ENCODE measurements around the gene KCNQ1. TPM values are rescaled to one million over a fixed set of nuclear protein-coding genes. Genes with fewer than 3 reads are reported as not detected.

The KCNQ1 gene
- total and polyA plus RNA-seq, 2 of the 13 experiments (the other 11 are each of a cell fraction or from before 2014, with no cell fraction given) = 0.02 to 0.08 TPM

GRCh38 chr11:2732261-2732939, 287.6 kb downstream of the KCNQ1 start (continued):
- TF ChIP-seq, protein P1, sequence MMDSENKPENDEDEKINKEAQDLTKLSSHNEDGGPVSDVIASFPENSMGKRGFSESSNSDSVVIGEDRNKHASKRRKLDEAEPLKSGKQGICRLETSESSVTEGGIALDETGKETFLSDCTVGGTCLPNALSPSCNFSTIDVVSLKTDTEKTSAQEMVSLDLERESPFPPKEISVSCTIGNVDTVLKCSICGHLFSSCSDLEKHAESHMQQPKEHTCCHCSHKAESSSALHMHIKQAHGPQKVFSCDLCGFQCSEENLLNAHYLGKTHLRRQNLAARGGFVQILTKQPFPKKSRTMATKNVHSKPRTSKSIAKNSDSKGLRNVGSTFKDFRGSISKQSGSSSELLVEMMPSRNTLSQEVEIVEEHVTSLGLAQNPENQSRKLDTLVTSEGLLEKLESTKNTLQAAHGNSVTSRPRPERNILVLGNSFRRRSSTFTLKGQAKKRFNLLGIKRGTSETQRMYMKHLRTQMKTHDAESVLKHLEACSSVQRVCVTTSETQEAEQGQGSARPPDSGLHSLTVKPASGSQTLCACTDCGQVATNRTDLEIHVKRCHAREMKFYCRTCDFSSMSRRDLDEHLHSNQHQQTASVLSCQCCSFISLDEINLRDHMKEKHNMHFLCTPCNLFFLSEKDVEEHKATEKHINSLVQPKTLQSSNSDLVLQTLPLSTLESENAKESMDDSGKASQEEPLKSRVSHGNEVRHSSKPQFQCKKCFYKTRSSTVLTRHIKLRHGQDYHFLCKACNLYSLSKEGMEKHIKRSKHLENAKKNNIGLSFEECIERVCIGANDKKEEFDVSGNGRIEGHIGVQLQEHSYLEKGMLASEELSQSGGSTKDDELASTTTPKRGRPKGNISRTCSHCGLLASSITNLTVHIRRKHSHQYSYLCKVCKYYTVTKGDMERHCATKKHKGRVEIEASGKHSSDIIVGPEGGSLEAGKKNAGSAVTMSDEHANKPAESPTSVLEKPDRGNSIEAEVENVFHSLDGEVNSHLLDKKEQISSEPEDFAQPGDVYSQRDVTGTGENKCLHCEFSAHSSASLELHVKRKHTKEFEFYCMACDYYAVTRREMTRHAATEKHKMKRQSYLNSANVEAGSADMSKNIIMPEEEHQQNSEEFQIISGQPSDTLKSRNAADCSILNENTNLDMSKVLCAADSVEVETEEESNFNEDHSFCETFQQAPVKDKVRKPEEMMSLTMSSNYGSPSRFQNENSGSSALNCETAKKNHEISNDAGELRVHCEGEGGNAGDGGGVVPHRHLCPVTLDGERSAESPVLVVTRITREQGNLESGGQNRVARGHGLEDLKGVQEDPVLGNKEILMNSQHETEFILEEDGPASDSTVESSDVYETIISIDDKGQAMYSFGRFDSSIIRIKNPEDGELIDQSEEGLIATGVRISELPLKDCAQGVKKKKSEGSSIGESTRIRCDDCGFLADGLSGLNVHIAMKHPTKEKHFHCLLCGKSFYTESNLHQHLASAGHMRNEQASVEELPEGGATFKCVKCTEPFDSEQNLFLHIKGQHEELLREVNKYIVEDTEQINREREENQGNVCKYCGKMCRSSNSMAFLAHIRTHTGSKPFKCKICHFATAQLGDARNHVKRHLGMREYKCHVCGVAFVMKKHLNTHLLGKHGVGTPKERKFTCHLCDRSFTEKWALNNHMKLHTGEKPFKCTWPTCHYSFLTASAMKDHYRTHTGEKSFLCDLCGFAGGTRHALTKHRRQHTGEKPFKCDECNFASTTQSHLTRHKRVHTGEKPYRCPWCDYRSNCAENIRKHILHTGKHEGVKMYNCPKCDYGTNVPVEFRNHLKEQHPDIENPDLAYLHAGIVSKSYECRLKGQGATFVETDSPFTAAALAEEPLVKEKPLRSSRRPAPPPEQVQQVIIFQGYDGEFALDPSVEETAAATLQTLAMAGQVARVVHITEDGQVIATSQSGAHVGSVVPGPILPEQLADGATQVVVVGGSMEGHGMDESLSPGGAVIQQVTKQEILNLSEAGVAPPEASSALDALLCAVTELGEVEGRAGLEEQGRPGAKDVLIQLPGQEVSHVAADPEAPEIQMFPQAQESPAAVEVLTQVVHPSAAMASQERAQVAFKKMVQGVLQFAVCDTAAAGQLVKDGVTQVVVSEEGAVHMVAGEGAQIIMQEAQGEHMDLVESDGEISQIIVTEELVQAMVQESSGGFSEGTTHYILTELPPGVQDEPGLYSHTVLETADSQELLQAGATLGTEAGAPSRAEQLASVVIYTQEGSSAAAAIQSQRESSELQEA (CRISPR knock-in tag; IDR thresholded peaks at IDR 0.05; ENCODE audit: not compliant biosample characterization) = no peak
- TF ChIP-seq, protein P2, sequence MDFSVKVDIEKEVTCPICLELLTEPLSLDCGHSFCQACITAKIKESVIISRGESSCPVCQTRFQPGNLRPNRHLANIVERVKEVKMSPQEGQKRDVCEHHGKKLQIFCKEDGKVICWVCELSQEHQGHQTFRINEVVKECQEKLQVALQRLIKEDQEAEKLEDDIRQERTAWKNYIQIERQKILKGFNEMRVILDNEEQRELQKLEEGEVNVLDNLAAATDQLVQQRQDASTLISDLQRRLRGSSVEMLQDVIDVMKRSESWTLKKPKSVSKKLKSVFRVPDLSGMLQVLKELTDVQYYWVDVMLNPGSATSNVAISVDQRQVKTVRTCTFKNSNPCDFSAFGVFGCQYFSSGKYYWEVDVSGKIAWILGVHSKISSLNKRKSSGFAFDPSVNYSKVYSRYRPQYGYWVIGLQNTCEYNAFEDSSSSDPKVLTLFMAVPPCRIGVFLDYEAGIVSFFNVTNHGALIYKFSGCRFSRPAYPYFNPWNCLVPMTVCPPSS (IDR thresholded peaks at IDR 0.05) = no peak
- TF ChIP-seq RNF219 (CRISPR knock-in tag; IDR thresholded peaks at IDR 0.05) (no peak; the same call in 1 of the 2 replicates), CEBPB (IDR thresholded peaks at IDR 0.05; ENCODE audit: borderline replicate concordance, low read depth, low read length) (peak; percentile 42; the same call in 1 of the 2 replicates), NFE2L2 (IDR thresholded peaks at IDR 0.05; ENCODE audit: low read length) (no peak), SRSF1 (optimal IDR thresholded peaks at IDR 0.05; ENCODE audit: low read depth, low read length) (peak; percentile 67), ZNF232 (CRISPR knock-in tag; IDR thresholded peaks at IDR 0.05; ENCODE audit: borderline replicate concordance) (peak; percentile 89), CCAR2 (optimal IDR thresholded peaks at IDR 0.05; ENCODE audit: low read depth, low read length) (no peak), ZBTB38 (CRISPR knock-in tag; IDR thresholded peaks at IDR 0.05) (peak; percentile 77), ZNF556 (CRISPR knock-in tag; IDR thresholded peaks at IDR 0.05; ENCODE audit: borderline replicate concordance) (no peak), ZNF720 (CRISPR knock-in tag; IDR thresholded peaks at IDR 0.05) (no peak), DPF2 (CRISPR knock-in tag; IDR thresholded peaks at IDR 0.05; ENCODE audit: borderline replicate concordance, low read depth) (peak; percentile 60)
- TF ChIP-seq, protein P3, sequence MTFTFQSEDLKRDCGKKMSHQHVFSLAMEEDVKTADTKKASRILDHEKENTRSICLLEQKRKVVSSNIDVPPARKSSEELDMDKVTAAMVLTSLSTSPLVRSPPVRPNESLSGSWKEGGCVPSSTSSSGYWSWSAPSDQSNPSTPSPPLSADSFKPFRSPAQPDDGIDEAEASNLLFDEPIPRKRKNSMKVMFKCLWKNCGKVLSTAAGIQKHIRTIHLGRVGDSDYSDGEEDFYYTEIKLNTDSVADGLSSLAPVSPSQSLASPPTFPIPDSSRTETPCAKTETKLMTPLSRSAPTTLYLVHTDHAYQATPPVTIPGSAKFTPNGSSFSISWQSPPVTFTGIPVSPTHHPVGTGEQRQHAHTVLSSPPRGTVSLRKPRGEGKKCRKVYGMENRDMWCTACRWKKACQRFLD (CRISPR knock-in tag; IDR thresholded peaks at IDR 0.05; ENCODE audit: borderline replicate concordance) = 0 out of 2 replicates have a peak, but pooled peaks have one; percentile 41
- TF ChIP-seq, protein P4, sequence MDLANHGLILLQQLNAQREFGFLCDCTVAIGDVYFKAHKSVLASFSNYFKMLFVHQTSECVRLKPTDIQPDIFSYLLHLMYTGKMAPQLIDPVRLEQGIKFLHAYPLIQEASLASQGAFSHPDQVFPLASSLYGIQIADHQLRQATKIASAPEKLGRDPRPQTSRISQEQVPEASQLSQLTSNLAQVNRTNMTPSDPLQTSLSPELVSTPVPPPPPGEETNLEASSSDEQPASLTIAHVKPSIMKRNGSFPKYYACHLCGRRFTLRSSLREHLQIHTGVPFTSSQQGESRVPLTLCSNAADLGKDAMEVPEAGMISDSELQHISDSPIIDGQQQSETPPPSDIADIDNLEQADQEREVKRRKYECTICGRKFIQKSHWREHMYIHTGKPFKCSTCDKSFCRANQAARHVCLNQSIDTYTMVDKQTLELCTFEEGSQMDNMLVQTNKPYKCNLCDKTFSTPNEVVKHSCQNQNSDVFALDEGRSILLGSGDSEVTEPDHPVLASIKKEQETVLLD (CRISPR knock-in tag; IDR thresholded peaks at IDR 0.05; ENCODE audit: low read depth) = peak; percentile 84

Measured in HepG2 (cell line).